LoVo (cell line): ENCODE data around the gene ZFP91.

Experiments used
- DNase-seq: peaks from one replicate; pipeline ENCODE4 v3.0.0-alpha.2; 2016; ENCODE audit warnings: low spot score

The ZFP91 gene

DNA sequence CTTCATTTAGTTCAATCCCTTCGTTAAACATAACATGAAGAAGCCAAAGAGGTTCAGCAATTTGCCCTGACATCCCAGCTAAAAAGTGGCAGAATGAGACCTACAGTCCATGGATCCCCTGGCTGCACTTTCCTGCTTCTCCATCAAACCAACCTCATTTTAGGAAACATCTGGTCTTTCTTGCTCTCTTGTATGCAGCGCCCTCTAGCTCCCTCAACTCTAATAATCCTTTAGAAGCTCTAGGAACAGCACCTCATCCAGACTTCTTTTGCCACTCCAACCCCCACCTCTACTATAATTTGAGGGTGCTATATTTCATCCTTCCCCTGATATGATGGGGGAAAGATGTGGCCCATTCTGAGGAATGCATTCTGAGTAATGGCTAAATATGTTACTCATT, 51.0 kb downstream of the ZFP91 start:
- DNase-seq = peak; percentile 11

DNA sequence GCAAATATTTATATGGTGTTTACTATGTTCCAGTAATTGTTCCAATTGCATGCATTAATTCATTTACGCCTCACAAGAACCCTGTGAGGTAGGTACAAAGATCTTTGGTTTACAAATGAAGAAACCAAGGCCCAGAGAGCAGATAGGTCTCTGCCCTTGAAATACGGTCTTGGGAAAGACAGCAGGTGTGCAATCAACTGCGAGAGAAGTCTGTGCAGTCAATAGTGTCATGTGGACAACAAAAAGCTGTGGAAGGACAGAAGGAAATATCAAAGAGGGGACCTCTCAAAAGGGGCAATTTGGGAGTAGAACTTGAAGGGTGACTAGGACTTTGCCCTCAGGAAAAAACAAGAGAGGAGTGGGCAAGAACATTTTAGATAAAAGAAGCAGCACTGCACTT, 52.5 kb downstream of the ZFP91 start:
- DNase-seq = no peak

DNA sequence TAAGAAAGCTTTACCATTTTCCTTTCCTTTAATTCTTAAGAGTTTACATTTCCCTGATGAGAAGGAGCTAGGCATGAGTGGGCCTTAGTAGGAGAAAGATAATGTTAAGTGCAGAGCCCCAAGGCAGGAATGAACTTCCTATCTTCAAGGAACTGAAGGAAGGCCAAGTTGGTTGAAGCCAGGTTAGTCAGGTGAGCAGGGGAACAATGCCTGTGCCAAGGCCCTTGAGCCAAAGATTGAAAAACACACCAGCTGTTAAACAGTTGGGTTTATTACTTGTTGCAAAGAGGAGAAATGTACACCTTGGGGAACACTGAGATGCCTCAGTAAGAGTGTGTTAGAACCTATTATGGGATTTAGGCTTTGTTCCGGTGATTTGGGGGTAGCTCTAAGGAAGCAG, 53.6 kb downstream of the ZFP91 start:
- no peak for DNase-seq

DNA sequence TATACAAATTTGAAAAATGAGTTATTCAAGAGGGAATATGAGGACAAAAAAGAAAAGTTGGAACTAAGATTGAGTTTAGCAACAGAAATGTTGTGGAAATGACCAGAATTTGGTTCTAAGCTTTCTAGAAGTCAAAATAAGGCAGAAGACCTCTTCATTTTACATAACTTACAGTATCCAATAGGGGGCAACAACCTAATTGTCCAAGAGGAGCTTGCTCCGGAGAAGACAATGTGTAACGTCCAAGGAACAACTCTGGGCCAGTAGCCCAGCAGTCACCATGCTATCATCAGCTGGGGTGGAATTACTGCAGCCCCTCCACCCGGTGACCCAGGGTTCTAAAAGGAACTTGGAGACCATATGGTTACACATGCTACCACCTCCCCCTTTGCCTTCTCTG, 57.7 kb downstream of the ZFP91 start:
- DNase-seq = no peak

DNA sequence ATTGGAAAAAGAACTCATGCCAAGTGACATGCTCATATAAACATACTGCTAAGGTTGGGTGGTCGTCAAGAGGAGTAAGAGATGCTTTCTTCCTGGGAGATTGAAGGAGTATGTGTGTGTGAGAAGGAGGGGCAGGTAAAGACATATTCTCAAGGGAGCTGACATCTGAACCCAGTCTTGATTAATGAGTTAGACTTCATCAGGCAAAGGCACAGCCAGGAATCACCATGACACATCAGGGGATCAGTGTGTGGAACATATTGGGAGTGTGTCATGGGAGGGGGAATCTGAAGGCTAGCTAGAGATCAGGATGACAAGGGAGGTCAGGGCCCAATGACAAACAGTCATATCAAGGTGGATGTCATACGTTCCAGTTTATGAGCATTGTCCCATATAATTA, 58.5 kb downstream of the ZFP91 start:
- no peak for DNase-seq

DNA sequence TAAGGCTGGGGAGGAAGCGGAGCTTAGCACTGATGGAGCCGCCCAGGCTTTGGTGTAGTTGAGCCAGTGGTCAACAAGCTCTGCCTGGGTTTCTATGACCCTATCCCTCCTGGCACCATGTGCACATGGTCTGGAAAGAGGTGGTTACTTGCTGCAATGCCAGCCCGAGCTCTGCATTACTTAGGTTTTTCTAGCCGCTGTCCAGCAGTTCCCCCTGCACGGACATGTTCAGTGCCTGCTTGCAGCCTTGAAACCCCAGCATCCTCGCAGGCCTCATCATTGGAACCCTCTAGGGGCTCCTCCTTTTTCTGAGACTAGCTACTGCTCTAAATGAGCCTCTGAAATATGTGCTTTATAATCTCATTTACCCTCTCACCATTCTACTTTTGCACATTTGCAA, 60.2 kb downstream of the ZFP91 start:
- no peak for DNase-seq

DNA sequence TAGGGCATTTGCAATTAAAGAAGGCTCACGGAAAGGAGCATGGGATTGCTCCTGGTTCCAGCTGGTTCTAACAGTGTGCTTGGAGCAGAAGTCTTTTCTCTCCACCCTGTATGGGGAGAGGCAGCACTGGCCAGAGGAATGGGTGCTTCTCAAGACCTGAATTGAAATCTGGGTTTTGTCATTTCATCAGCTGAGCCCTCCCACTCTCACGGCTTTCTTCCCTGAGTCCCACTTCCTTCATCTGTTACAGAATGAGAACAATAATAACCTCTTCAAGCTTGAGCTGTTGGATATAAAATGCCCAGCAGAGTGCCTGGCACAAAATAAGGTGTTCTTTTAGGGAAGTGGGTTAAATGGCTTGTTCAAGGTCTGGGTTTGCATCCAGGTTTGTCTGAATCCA, 60.8 kb downstream of the ZFP91 start:
- no peak for DNase-seq

DNA sequence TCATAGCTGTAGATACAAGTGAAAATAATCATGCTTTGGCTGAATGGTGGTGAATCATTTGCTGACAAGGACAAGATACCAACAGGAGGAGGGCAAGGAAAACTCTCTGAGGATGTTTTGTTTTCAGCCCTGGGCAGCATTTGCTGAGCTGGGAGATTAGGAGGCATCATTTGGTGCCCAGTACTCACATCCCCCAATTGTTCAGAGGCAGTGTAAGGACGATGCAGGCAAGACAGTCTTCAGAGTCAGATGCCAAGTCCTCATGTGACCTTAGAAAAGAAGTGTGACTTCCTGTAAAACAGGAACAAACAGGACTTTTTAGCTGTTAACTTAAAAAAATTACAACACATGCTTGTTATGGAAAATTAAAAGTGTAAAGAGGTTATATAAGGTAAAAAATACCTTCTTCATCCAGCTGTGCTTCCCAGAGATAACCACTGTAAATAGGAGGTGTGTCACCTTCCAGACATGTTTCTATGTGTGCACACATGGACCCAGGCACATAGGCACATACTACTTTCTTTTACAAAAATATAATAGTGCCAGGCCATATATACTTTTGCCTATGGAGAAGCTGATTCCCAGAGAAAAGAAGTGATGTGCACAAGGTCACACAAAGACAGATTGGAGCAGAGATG, 61.6 kb downstream of the ZFP91 start:
- no peak for DNase-seq

DNA sequence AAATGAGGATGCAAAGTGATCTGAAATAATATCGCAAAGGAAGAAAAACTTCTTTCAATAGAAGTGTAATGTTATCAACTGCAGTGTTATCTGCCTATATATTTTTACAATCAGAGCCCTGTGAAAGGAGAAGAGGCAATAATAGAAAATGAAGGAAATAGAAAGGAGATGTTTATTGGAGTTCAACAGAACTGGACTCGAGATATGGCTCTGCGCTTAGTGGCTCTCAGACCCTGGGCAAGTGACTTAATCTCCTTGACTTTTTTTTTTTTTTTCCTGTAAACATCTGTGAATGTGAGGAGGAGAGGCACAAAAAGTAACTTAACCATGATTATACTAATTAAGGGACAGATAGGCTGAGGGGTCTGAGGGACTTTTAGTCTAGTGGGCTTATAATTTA, 62.5 kb downstream of the ZFP91 start:
- DNase-seq = no peak

DNA sequence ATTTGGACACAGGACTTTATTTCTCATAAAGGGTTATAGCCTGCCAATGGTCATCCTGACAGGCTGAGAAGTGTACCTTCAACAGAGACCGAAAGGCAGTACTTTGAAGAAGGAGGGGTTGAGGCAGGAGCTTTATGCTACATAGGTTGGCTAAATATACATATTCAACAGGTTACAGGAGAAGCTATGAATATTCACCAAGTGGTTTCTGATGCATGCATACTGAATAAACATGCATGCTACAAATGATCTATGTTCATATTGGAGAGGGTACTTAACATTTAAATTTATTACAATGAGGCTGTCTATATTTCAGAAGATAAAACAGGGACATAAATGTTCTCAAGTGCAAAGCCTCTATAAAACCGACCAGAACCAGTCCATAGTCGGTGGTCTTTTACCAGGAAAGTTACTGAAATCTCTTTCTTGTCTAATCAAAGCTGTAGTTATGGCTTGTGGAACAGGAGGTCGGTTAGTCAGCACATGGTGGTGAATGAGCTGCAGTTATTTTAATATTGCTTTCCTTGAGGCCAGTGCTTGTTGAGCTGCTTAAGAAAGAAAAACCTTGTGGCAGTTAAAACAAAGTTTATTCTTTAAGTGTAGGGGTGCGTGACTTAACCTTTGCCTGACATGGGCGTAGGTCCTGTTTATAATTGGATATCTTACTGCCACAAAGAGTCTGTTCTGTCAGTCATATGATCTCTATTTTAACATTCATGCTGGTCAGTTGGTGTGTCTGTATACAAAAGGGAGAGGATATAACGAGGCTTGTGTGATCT, 63.1 kb downstream of the ZFP91 start:
- DNase-seq = no peak

DNA sequence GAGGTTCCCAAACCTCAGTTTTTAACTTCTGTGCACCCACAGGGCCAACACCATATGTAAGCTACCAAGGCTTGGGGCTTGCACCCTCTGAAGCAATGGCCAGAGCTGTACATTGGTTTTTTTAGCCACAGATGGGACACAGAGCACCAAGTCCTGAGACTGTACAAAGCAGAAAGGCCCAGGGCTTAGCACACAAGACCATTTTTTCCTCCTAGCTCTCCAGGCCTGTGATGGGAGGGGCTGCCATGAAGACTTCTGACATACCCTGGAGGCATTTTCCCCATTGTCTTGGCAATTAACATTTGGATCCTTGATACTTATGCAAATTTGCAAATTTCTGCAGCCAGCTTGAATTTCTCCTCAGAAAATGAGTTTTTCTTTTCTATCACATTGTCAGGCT, 67.0 kb downstream of the ZFP91 start:
- no peak for DNase-seq

DNA sequence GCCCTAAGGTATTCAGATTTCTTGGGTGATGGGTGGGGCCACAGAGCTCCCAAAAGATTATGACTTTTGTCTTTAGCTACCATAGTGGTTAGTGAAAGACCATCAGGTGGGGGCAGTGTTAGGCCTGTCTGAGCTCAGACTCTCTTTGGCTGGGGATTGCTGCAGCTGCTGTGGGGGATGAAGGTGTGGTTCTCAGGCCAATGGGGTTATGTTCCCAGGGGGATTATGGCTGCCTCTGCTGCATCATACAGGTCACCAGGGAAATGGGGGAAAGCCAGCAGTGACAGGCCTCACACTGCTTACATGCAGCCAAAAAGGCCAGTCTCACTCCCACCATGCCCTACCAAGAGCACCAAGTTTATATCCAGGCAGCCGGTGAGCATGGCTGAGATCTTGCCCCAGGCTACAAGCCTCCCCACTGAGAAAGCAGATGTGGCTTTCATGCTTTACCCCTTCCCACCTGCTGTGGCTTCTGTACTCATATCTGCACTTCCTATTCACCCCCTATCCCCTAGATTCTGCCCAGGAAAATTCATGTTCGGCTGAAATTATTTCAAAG, 68.4 kb downstream of the ZFP91 start:
- no peak for DNase-seq

DNA sequence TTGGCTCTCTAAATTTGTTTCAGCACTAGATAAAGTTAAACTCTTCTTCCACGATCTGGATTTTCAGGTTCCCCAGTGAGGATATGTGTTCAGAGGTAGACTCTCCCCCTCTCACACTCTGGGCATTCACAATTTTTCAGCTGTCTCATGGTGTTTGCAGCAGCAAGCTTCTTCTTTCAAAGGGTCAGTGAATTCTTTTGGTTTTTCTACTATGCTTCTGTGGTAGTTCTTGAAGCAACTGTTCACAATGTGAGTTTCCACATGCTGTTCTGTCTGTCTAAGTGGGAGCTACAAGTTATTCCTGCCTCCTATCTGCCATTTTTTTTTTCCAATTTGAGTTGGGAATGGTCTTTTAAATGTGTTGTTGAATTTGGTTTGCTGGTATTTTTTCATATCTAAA, 69.0 kb downstream of the ZFP91 start:
- DNase-seq = no peak

DNA sequence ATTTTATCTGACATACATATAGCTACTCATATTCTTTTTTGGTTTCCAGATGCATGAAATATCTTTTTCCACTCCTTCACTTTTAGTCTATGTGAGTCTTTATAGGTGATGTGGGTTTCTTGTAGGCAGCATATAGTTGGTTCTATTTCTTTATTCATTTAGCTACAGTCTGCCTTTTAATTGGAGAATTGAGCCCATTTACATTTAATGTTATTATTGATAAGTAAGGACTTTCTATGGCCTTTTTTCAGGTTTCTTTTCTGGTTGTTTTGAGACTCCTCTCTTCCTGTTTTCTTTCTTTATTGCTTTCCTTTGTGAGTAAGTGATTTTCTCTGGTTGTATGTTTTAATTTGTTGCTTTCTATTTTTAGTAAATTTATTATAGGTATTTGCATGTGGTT, 70.8 kb downstream of the ZFP91 start:
- DNase-seq = no peak

DNA sequence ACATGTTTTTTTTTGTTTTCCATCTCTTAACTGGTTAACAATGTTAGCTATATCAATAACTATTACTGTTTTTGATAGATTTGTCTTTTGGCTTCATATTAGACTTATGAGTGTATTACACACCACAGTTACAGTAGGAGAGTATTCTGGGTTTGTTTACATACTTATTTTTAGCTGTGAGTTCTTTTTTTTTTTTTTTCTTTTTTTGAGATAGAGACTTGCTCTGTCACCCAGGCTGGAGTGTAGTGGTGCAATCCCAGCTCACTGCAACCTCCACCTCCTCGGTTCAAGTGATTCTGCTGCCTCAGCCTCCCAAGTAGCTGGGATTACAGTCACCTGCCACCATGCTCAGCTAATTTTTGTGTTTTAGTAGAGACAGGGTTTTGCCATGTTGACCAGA, 71.6 kb downstream of the ZFP91 start:
- DNase-seq = no peak

DNA sequence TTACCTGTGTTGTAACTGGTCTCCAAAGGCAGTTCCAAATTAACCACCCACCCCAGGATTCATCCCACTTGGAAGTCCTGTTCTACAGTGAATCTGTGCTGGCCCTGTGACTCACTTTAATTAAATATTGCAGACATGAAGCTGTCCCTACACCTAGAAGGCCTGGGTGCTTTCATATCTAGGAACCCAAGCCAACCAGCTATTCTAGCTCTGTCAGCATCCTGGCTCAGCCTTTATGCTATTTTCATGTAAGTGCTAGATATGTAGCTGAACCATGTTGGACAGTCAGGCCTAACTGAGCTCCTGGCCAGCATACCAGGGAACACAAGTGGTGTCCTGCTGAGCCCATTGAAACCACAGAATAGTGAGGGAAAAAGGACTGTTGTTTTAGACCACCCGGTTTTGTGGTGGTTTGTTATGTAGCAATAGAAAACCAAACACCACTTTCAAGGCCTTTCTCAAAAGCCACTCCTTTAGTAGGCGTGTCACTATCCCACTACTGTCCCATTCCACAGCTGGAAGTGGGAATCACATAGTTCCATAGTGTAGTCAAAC, 73.9 kb downstream of the ZFP91 start:
- DNase-seq = no peak

DNA sequence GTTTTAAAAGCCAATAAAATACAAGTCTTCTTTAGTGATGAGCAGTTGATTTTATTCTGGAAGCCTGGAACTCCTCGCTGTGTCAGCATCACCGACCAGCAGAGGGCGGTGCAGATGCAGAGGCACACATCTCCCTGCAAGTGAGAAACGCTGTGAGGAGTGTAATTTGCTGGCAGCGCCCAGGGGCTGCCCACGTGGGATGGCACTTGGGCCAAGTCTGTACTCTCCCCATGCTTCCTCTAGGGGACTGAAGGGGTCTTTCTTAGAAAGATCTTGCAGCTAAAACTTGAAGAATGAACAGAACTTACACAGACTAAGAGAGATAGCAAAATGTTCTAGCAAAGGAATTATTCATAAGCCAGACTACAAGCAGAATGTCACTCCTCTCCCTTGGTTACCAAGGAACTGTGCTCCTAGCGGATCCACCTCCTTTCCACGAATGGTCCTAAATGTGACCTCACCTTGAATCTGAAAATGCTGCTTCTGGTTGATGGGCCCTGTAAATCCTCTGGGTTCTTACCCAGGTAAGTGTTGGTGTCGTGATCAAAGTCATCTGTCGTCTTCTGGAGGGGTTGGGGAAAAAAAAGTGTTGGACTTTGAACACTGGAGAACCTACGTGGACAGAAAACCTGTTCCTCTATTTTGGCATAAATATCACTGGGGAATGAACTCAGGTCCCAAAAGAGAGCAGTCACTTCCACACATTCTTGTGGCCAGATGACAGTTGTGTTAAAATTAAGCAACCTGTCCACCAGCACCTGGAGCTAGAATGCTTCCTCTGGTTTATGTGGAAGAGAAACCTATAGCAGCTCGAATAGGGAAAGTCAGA, 75.4 kb downstream of the ZFP91 start:
- peak; percentile 77 for DNase-seq

DNA sequence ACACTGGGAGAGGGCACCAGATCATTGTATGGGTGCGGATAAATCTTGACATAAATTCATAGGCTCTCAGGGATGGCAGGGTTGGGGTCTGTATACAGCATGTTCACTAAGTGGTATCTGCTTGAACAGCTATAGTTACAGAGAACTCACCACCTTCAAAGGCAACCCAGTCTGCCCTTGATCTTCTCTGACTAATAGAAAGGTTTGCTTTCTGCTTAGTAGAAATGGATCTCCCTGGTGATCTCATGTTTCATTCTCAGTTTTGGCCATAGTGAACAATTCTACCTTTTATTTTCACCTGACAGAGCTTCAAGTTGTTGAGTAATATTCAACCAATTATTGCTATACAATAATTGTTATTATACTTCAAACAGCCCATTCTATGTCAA, 76.0 kb downstream of the ZFP91 start:
- DNase-seq = no peak

DNA sequence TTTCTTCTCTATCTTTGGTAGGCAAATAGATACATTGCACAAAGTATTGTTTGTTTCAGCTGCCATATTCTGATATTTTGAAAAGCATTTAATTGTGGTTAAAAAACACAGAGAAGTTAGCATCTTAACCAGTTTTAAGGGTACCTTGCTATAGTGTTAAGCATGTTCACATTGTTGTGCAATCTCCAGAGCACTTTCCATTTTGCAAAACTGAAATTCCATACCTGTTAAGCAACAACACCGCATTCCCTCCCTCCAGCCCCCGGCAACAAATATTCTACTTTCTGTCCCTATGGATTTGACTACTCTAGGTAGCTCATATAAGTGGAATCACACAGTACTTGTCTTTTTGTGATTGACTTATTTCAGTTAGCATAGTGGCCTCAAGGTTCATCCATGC, 77.5 kb downstream of the ZFP91 start:
- DNase-seq = no peak

DNA sequence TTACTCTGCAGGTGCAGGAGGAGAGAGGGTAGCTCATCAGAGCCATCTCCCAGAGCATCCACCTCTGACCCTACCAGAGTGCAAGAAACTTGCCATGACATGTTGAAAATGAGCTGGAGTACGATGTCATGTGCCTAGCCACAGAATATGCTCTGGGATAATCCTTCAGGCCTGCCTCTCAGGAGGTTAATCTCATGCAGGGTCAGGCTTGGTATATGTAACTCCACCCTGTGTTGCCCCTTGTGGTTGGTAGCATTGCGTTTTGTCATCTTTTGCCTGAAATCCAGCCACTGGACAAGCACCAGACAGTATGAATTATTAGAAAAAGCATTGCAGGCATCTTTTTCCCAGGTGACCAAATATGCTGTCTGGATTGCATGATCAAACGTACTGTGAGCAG, 79.8 kb downstream of the ZFP91 start:
- peak; percentile 29 for DNase-seq

DNA sequence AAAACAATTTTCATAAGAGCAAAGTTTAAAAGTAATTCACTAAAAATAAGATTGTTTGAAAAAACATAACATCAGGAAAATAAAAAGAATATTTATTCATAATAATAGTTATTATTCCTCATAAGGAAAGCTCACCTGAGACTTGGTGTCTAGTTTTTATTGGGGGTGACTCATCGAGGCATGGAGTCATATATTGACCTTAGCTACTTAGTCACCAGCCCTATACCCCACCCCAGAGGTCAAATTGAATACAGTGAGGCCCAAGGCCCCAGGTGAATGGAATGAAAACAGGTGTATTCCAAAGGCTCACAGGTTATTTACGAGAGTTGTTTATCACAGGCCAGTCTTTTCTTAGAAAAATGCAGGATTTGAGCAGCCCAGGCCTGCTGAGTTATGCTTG, 80.5 kb downstream of the ZFP91 start:
- peak; percentile 89 for DNase-seq

DNA sequence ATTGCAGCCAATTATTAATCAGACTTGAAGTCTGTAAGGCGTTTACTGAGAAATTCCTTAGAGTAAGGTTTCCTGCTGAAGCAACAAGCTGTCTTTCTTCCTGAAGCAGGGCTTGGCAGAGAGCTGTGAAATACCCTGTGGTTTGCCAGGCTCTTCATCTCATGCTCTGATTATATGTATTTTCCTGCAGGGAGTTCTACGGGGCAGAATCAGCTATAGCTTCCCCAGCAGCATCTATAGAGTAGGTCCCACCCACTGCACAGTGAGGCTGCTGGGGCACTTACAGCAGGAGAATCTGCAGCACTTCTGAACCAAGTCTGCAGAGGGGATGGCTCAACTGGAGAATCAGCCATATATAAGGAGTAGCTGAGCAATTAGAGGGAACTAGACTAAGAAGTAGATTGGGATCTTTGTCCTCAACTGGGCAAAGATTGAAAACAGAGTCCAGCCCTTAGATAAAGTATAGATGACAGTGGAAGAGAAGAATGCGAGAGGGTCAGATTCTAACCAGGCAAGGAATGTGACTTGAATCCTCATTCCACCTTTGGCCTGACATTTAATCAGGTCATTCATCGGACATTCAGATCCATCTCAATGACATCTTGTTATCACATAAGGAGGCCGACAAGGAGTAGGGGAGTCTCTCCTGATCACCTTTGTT, 81.2 kb downstream of the ZFP91 start:
- peak; percentile 44 for DNase-seq
